WI38 (cell line): ENCODE measurements around the gene GPR142.

ENCODE experiments used
- H3K4me3 ChIP-seq: 2 replicates; pipeline ENCODE4 v1.5.1; 2011; ENCODE audit warnings: low read depth, mild to moderate bottlenecking, control low read depth, low read length
- TF ChIP-seq, protein P1 (sequence below): IDR thresholded peaks from 2 replicates; pipeline ENCODE4 v1.5.1; 2012; ENCODE audit warnings: low read depth, mild to moderate bottlenecking, control low read depth, low read length

The GPR142 gene

DNA sequence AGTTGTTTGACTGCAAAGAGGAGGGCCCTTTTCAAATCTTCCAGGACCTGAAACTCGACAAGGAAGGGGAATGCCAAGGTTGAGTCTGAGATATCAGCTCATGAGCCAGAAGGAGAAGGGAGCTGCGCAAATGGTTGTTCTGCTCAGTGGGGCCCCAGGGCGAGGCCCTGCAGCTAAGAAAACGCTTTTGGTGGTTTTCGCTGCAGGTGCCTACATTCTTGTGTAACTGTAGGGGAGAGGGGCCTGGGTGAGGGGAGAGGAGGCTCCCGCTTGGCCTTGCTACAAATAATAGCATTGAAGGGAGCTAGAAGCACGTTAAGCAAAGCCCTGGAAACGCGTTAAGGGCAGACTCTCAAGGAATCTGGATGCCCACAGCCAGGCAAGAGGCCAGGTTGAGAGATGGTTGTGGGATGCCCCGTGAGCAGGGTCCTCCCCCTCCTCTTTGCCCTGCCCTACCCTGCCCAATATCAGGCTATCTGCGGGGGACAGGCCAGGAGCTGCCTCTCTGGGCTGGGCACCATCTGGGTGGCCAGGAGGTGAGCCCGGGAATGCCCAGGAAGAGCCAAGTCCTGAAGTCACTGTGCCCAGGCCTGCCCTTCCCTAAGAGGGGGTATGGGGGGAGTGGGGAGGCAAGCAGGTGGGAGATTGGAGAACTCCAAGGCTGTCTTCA, 21.9 kb downstream of the GPR142 start:
- no peak overlapping the region for H3K4me3 ChIP-seq
- TF ChIP-seq, protein P1, sequence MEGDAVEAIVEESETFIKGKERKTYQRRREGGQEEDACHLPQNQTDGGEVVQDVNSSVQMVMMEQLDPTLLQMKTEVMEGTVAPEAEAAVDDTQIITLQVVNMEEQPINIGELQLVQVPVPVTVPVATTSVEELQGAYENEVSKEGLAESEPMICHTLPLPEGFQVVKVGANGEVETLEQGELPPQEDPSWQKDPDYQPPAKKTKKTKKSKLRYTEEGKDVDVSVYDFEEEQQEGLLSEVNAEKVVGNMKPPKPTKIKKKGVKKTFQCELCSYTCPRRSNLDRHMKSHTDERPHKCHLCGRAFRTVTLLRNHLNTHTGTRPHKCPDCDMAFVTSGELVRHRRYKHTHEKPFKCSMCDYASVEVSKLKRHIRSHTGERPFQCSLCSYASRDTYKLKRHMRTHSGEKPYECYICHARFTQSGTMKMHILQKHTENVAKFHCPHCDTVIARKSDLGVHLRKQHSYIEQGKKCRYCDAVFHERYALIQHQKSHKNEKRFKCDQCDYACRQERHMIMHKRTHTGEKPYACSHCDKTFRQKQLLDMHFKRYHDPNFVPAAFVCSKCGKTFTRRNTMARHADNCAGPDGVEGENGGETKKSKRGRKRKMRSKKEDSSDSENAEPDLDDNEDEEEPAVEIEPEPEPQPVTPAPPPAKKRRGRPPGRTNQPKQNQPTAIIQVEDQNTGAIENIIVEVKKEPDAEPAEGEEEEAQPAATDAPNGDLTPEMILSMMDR: no peak

DNA sequence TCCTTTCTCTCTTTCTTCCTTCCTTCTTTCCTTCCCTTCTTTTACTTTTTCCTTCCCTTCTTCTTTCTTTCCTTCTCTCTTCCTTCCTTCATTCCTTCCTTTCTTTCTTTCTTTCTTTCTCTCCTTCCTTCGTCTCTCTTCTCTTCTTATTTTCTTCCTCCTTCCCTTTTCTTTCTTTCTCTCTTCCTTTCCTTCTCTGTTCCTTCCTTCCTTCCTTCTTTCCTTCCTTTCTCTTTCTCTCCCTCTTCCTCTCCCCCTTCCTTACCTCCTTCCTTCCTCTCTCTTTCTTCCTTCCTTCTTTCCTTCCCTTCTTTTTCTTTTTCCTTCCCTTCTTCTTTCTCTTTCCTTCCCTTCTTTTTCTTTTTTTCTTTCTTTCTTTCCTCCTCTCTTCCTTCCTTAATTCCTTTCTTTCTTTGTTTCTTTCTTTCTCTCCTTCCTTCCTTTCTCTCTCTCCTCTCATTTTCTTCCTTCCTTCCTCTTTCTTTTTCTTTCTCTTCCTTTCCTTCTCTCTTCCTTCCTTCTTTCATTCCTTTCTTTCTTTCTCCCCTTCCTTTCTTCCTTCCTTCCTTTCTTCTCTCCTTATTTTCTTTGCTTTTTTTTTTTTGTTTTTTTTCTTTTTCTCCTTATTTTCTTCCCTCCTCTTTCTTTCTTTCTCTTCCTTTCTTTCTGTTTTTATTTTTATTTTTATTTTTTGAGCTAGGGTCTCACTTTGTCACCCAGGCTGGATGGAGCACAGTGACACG, 22.8 kb downstream of the GPR142 start:
- TF ChIP-seq, protein P1: no peak
- no peak overlapping the region for H3K4me3 ChIP-seq

DNA sequence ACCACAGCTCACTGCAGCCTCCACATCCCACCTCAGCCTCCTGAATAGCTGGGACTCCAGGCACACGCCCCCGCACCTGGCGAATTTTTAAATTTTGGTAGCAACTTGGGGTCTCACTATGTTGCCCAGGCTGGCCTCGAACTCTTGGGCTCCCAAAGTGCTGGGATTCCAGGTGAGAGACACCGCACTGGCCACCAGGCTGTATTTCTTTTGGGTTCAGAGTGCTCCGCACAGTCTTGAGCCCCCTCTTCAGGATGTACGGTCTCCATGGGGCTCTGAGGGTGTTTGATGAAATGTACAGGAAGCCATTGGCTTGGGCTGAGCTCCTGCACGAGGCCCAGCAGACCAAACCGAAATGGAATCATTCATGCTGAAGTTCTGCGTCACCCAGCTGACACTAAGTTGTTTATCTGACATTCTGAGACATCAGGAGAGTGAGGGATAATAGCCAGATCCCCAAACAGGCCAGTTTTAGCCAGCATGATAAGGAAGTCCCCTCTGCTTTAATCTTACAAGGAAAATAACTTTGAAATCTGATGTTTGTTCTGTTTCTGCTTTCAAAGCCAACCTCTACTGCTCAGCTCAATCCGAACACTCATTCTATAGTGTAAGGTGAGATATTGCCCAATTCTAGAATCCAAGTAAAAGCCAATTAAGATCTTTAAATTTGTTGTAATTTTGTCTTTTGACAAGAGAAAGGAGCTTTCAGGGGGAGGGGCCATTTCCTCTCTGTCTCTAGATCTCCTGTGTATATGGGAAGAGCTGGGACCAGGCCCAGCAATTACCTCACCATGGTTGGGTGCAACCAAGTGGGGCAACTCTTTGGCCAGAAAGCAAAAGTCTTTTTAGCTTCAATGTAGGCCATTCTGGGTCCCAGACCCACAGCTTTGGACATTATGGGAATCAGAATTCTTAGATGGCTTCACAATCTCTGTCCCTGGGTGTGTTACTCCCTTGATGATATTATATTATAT, 23.7 kb downstream of the GPR142 start:
- H3K4me3 ChIP-seq: no peak overlapping the region
- TF ChIP-seq, protein P1: no peak

DNA sequence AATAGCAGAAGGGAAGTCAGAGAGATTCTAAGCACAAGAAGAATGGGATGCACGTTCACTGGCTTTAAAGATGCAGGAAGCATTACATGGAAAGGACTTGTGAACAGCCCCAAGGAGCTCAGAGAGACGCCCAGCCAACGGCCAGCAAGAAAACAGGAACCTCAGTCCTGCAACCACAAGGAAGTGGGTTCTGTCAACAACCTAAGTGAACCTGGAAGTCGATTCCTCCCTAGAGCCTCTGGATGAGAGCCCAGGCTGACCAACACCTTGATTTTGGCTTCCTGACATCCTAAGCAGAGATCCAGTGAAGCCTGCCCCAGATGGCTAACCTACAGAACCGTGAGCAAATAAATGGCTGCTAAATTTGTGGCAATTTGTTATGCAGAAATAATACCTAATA, 24.5 kb downstream of the GPR142 start:
- TF ChIP-seq, protein P1: no peak
- no peak overlapping the region for H3K4me3 ChIP-seq

DNA sequence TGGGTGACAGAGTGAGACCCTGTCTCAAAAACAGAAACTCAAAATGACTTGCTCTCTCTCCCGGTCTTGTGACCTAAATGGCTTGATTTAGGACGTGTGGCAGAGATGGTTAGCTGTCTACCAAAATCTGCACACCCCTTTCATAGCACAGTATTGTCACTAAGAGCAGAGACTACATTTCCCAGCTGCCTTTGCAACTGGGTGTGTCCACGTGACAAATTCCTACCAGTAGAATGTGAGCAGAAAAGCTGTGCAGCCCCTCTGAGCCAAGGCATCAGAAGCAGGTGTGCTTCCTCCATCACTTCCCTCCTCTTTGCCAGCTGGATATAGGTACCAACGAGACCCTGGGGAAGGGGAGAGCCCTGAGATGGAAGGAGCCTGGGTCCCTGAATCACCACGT, 25.5 kb downstream of the GPR142 start:
- TF ChIP-seq, protein P1: no peak
- H3K4me3 ChIP-seq: no peak overlapping the region

DNA sequence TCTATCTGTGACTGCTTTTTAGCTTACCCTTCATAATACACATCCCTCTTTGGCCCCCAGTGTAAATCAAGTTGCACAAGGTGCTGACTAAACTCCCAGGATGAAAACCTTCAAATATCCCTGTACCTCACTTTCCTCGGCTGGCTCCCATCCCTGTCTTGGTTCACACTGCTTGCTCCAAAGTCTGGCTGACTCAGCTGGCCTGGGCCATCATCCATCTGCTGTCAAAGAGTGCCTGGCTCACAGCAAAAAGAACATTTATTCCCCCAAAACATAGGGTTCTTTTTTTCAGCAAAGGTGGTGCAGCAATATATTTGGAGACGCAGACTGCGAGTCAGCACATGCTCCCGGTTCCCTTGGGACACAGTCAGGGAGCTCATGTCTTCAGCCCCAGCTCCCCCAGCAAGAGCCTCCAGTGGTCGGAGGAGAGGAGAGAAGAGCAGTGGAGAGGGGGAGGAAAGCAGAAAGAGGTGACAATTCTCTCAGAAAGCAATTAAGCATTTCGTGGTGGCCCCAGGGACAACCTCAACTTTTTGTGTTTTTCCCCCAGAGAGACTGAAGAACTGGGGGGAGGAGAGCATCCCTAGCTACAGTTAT, 26.1 kb downstream of the GPR142 start:
- TF ChIP-seq, protein P1: no peak

More for the DNA sequence above, 26.1 kb downstream of the GPR142 start:
- no peak overlapping the region for H3K4me3 ChIP-seq
